CD4-positive, alpha-beta T cell treated with Interleukin-21 for 1 hour (primary cell): ENCODE data around the gene RBM3.

Source experiments
- DNase-seq: peaks from one replicate; pipeline ENCODE4 v3.0.0-alpha.2; 2020

The RBM3 gene

GRCh38 chrX:48579259-48579658 lies 5.0 kb downstream of the RBM3 start:
- DNase-seq = no peak

- no peak for DNase-seq
Observed at GRCh38 chrX:48580662-48581061, 6.4 kb downstream of the RBM3 start.

DNA sequence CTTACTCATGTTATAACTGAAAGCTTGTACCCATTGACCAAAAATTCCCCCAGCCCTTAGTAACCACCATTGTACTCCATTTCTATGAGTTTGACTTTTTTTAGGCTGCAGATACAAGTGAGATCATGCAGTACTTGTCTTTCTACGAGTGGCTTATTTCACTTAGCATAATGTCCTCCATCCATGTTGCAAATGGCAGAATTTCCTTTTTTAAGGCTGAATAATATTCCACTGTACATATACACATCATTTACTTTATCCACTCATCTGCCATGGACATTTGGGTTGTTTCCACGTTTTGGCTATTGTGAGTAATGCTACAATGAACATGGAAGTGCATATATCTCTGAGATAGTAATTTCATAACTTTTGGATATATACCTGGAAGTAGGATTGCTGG lies 10.4 kb downstream of the RBM3 start:
- no peak for DNase-seq

DNA sequence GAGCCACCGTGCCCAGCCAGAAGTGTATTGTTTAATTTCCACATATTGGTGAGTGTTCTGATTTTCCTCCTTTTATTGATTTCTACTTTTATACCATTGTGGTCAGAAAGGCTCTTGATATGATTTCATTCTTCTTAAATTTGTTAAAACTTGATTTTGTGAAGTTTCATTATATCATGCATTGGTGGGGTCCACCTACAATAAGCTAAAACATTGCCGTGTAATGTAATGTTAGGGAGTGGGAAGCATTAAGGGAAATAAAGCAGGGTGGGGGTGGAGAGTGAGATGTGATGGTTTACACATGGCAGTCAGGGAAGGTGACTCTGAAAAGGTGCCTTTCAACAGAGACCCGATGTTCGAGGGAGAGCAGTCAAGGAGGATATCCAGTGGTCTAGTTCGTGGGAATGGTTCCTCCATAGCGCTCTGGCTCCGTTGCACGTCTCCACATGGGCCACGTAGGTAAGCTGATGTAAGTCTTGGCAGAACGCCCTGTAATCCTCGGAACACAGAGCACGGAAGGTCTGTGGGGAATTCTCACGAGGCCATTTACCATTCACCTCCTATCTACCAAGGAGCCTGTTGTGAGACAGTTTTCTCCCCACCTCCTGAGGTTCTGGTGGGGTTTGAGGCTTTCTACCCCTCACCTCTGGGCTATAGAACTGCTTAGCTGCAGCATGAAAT lies 15.3 kb downstream of the RBM3 start:
- DNase-seq = no peak

GRCh38 chrX:48590203-48591103 lies 16.2 kb downstream of the RBM3 start:
- DNase-seq = no peak

GRCh38 chrX:48591255-48591791 lies 17.0 kb downstream of the RBM3 start:
- no peak for DNase-seq

DNA sequence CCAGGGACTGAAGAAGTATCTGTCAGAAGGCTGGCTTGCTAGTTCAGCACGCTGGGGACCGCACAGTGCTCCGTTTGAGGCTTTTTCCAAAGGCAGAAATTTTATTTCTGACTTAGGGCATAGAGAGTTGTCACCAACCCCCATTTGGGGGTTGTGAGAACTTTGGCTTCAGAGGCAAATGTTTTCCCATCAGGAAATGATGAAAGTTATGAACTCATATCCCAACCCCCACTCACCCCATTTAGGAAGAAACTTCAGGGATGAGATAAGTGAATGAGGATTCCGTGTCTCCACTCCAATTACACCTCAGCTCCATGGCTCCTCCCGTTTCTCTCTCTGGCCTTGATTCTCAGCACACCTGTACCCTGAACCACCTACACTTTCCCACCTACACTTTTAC lies 18.7 kb downstream of the RBM3 start:
- DNase-seq = no peak

DNA sequence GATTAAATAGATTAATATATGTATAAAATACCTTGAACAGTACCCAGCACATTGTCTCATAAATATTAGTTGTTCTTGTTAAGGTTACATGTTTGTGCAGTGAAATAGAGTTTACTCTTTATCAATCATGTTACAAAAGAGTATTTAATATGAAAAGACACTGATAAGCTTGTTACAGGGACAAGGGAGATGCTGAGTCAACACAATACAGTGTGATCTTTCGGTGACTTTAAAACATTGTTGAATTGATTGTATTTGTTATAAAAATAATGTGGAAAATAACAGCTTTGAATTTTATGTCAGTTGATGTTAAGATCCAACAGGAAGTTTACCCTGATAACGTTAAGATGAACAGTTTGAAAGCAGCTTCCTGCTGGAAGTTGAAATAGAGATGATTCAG lies 21.6 kb downstream of the RBM3 start:
- no peak for DNase-seq

- DNase-seq = peak; percentile 93
Observed at GRCh38 chrX:48597353-48598264, 23.3 kb downstream of the RBM3 start, which contains the start of gene WDR13. WDR13 (plus strand) TSS chrX:48597492; CDS start chrX:48597997, 505 bp downstream.

DNA sequence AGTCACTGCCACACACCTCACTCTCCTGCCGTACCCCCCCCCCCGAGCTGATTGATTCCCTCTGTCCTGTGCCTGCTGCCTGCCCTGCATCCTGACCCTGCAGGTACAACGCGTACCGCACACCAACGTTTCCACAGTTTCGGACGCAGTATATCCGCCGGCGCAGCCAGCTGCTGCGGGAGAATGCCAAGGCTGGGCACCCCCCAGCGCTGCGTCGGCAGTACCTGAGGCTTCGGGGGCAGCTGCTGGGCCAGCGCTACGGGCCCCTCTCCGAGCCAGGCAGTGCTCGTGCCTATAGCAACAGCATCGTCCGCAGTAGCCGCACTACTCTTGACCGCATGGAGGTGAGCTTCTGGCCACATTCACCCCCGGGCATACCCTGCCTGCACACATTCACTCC lies 24.3 kb downstream of the RBM3 start:
- DNase-seq = no peak

- DNase-seq = no peak
Observed at GRCh38 chrX:48599341-48599740, 25.1 kb downstream of the RBM3 start.

GRCh38 chrX:48600226-48600625 lies 25.9 kb downstream of the RBM3 start:
- DNase-seq = no peak

- no peak for DNase-seq
Observed at GRCh38 chrX:48601741-48602394, 27.6 kb downstream of the RBM3 start.

DNA sequence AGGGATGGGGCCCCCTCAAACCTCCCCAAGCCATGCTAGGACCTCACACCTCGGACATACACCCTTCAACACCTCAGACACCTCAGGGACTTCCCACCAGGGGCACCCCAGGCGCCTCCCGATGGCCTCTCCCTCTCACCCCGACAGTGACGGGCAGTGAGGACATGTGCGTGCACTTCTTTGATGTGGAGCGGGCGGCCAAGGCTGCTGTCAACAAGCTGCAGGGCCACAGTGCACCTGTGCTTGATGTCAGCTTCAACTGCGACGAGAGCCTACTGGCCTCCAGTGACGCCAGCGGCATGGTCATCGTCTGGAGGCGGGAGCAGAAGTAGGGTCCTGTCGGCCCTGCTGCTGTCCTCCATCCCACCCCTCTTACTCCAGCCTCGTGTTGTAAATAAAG lies 30.4 kb downstream of the RBM3 start:
- DNase-seq = no peak

DNA sequence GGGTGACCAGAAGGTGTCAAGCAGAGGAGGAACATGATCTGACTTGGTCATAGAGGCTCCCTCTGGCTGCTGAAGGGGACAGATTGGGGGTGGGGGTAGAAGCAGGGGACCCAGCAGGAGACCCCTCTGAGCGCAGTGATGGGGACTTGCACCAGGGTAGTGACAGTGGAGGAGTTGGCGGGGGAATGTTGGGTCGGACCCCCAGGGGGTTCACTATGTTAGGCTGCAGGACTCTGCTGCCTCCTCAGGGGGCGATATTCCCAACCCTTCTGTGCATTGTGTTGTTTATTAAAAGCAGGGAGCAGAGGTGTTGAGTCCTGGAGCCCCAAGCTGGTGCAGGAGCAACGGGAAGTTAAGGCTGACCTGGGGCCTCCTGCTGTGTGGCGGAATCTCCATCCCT lies 31.8 kb downstream of the RBM3 start:
- no peak for DNase-seq

DNA sequence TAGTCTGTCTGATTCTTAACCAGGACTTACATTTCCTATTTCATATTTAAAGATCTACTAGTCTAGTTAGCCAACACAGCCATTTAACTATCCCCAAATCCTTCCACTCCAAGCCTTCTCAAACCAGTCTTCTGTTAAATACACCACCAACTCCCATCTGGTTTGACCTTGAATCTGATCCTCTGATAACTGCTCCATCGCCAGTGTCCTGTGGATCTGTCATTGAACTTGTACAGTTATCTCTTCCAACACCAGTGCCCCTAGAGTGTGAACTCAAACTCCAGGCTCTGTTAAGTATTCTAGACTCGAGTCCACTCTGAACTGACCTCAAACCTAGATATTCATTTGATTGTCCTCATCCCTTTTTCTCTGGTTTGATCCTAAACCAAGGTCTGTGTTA lies 37.4 kb downstream of the RBM3 start:
- DNase-seq = no peak

DNA sequence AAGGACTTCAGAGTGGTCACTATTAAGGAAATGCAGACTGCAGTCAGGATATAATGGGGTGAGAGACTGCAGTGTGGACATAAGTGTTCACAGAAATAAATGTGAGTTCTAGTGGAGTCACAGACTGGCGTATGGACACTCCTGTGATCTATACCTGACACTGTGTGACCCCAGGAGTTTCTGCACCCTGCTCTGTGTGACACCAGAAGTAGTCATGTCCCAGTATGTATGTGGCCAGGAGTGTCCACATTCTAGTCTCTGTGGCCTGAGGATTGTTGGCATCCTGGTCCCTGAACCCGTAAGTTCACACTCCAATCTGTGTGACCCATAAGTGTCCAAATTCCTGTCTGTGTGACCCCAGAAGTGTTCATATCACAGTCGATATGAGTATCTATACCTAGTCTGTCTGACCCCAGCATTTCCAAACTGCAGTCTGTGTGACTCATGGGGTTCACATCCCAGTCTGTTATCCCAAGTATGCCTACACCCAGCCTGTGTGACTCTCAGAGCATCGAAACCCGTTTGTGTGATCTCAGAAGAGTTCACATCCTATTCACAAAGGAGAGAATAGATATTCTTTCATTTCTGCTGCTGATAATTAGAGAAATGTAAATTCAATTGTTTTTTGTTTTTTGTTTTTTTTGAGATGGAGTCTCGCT lies 39.3 kb downstream of the RBM3 start:
- no peak for DNase-seq

GRCh38 chrX:48616576-48616975 lies 42.3 kb downstream of the RBM3 start:
- DNase-seq = no peak

- no peak for DNase-seq
Observed at GRCh38 chrX:48617542-48618340, 43.5 kb downstream of the RBM3 start.

DNA sequence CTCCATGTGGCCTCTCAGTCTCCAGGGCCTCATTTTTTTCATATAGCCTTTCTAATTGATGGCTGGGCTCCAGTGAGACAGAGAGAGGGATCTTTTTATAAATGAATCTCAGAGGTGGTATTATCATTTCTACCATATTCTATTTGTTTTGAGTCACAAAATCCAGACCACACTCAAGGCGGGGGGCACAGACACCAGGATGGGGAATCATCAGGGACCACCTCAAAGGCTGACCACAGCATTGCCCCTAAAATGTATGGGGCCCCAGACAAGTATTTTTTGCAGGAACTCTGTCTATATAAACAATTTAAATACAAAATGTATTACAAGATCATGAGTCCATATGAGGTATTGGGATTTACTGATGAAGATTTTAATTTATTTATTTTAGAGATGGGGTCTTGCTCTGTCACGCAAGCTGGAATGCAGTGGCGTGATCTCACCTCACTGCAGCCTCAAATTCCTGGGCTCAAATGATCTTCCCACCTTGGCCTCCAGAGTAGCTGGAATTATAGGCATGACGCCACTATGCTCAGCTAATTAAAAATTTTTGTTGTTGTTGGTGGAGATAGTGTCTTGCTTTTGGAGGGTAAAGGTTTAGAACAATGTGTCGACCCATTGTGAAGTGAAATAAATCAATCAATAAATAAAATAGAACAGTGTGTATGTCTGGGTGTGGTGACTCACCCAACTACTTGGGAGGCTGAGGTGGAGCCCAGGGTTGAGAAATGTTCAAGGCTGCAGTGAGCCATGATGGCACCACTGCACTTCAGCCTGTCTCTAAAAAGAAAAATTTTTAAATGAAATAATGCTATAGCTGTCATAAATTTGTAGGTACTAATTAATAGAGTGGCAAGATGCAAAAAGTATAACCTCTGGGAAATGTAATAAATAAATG lies 52.4 kb downstream of the RBM3 start:
- no peak for DNase-seq
